ENCODE data around the gene CAMLG. TPM values are rescaled to one million over a fixed set of nuclear protein-coding genes. Genes with fewer than 3 reads are reported as not detected.

The CAMLG gene
- total and polyA plus RNA-seq, 2 experiments from 2014 or later = 22.7 to 42.4 TPM

GRCh38 chr5:134787692-134788091 is 49.3 kb downstream of the CAMLG start:
- Histone ChIP-seq H3K4me3 (no peak overlapping the region), H3K27ac (no peak overlapping the region), H3K4me1 (ENCODE audit: low read depth) (no peaks in the 10 kb centered on the region), H3K9me3 (ENCODE audit: low read depth) (no peaks in the 10 kb centered on the region), H3K27me3 (no peaks in the 10 kb centered on the region), H3K36me3 (peaks cover 84% of the 10 kb centered on the region)
- no peak for DNase-seq (ENCODE audit: low read depth in 1 of 2, low spot score in 1 of 2)
- TF ChIP-seq, protein P1, sequence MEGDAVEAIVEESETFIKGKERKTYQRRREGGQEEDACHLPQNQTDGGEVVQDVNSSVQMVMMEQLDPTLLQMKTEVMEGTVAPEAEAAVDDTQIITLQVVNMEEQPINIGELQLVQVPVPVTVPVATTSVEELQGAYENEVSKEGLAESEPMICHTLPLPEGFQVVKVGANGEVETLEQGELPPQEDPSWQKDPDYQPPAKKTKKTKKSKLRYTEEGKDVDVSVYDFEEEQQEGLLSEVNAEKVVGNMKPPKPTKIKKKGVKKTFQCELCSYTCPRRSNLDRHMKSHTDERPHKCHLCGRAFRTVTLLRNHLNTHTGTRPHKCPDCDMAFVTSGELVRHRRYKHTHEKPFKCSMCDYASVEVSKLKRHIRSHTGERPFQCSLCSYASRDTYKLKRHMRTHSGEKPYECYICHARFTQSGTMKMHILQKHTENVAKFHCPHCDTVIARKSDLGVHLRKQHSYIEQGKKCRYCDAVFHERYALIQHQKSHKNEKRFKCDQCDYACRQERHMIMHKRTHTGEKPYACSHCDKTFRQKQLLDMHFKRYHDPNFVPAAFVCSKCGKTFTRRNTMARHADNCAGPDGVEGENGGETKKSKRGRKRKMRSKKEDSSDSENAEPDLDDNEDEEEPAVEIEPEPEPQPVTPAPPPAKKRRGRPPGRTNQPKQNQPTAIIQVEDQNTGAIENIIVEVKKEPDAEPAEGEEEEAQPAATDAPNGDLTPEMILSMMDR (IDR thresholded peaks at IDR 0.05; ENCODE audit: low read depth, low read length) = no peak

DNA sequence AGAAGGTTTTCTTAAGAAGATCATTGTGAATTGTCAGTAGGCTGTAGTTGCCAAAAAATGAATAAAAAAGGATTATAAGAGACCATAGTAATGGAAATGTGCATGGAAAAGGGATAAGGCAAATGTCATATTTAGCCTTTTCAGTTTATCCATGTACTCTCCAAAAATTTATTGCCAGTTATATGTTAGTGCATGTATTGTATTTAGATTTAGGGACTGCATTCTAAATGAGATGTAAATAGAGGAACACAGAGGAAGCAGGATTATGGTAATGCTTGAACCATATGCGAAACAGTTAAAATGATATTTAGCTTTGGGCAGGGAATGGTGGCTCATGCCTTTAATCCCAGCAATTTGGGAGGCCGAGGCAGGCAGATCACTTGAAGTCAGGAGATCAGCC is 53.2 kb downstream of the CAMLG start:
- TF ChIP-seq, protein P1 (IDR thresholded peaks at IDR 0.05; ENCODE audit: low read depth, low read length) = no peak
- Histone ChIP-seq H3K4me1 (ENCODE audit: low read depth) (no peaks in the 10 kb centered on the region), H3K27ac (no peak overlapping the region), H3K4me3 (no peak overlapping the region), H3K9me3 (ENCODE audit: low read depth) (no peaks in the 10 kb centered on the region), H3K27me3 (no peaks in the 10 kb centered on the region), H3K36me3 (peaks cover 81% of the 10 kb centered on the region)
- DNase-seq (ENCODE audit: low read depth in 1 of 2, low spot score in 1 of 2) = no peak

GRCh38 chr5:134792286-134792685 is 53.9 kb downstream of the CAMLG start:
- no peaks in the 10 kb centered on the region for H3K9me3 ChIP-seq (ENCODE audit: low read depth)
- peaks cover 77% of the 10 kb centered on the region for H3K36me3 ChIP-seq
- DNase-seq (ENCODE audit: low read depth in 1 of 2, low spot score in 1 of 2) = no peak
- no peak overlapping the region for H3K27ac ChIP-seq
- H3K4me1 ChIP-seq (ENCODE audit: low read depth) = no peaks in the 10 kb centered on the region
- H3K4me3 ChIP-seq = no peak overlapping the region
- H3K27me3 ChIP-seq = no peaks in the 10 kb centered on the region
- TF ChIP-seq, protein P1 (IDR thresholded peaks at IDR 0.05; ENCODE audit: low read depth, low read length) = no peak

DNA sequence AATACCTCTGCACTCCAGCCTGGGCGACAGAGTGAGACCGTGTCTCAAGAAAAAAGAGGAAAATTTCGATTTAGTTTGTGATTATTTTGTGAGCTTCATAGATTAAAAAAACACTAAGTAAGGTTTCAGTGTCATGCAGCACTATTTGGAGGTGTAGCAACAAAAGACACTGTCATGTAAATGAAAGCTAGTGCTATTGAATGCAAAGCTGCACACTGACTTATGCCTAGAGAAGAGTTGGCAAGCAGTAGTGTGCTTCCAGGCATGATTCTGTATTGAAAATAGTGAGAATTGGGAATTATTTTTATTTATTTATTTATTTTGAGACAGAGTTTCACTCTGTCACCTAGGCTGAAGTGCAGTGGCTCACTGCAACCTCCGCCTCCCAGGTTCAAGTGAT is 54.8 kb downstream of the CAMLG start:
- Histone ChIP-seq H3K4me1 (ENCODE audit: low read depth) (no peaks in the 10 kb centered on the region), H3K4me3 (no peak overlapping the region), H3K27ac (no peak overlapping the region), H3K36me3 (peaks cover 79% of the 10 kb centered on the region), H3K9me3 (ENCODE audit: low read depth) (no peaks in the 10 kb centered on the region), H3K27me3 (no peaks in the 10 kb centered on the region)
- no peak for DNase-seq (ENCODE audit: low read depth in 1 of 2, low spot score in 1 of 2)
- TF ChIP-seq, protein P1 (IDR thresholded peaks at IDR 0.05; ENCODE audit: low read depth, low read length) = no peak

DNA sequence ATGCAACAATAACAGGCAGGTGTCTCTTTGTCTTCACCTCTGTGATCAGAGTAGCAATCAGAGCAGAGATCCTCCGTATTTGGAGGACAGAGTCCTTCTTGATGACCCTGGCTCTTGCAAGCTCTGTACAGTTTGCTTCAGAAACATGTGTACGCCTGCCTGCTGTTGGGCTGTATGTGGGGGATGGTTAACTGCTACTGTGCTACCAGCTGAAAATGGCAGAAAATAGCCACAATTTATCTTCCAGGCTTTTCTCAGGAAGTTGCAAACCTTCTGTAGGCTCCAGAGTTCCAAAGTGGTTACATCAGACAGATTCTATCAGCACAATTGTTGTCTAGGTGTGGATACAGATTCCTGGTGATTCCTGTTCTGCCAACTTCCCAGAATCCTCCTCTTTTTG is 55.7 kb downstream of the CAMLG start:
- peaks cover 75% of the 10 kb centered on the region for H3K36me3 ChIP-seq
- DNase-seq (ENCODE audit: low read depth in 1 of 2, low spot score in 1 of 2) = peak in 1 of 2 donors; percentile 34

More for the DNA sequence above, 55.7 kb downstream of the CAMLG start:
- Histone ChIP-seq H3K27me3 (no peaks in the 10 kb centered on the region), H3K27ac (no peak overlapping the region), H3K4me1 (ENCODE audit: low read depth) (no peaks in the 10 kb centered on the region), H3K9me3 (ENCODE audit: low read depth) (no peaks in the 10 kb centered on the region), H3K4me3 (no peak overlapping the region)
- TF ChIP-seq, protein P1 (IDR thresholded peaks at IDR 0.05; ENCODE audit: low read depth, low read length) = no peak
